D341Med (cell line): Measurements from ENCODE around the gene CYB5A.

Experiments used
- DNase-seq: peaks from one replicate; pipeline ENCODE4 v3.0.0; 2012; ENCODE audit warnings: low spot score

CYB5A gene

DNA sequence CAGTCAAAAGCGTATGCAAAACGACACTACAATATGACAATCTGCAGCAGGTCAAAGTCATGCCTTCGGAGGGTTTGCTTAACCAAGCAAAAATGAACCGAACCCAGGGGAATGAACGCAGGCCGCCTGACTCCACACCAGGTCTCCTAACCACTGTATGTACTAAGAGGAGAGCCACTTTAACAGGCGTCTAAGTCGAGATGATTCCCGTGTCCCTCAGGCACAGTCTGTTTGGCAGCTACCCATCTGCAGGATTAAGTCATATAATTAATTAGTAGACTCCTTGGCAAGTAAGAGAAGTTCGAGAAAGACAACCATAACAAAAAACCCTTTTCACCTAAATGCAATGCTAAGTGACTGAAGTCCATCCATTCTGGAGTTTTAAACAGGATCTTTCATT lies 15.2 kb downstream of the CYB5A start:
- peak; percentile 77 for DNase-seq

DNA sequence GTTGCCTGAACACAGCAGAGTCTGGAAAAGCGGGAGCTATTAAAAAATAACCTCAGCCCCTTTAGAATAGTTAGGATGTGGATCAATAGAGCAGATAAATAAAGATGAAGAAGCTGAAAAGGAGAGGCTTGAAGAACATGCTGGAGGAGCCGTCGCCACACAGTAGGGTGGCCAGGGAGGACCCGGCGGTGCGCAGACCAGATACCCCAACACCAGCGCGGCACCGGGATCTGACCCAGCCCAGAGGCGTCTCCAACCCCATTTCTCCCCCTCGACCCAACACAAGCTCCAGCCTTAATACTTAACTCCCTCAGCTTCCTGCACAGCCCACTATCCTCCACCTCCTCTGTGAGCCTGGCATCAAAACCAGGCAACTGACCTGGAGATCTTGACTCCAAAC lies 16.0 kb downstream of the CYB5A start:
- DNase-seq: no peak

- no peak for DNase-seq
Observed at GRCh38 chr18:74274700-74275099, 17.1 kb downstream of the CYB5A start.

GRCh38 chr18:74273394-74273793 lies 18.4 kb downstream of the CYB5A start:
- no peak for DNase-seq

DNA sequence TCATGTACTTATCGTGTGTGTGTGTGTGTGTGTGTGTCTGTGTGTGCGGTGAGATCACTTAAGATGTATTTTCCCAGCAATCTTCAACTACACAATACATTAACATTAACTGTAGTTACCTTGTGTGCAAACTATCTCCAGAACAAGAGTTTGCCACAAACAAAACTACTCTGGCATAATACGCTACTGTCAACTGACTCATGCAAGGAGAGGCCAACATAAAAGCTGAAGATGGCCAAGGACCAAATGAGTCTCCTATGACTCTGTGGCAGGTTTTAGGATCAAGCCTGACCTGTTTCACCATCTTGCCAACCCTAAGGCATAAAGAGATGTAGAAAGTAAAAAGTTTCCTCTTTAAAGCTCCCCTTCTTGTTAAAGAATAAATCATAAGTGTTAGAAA lies 20.1 kb downstream of the CYB5A start:
- no peak for DNase-seq

DNA sequence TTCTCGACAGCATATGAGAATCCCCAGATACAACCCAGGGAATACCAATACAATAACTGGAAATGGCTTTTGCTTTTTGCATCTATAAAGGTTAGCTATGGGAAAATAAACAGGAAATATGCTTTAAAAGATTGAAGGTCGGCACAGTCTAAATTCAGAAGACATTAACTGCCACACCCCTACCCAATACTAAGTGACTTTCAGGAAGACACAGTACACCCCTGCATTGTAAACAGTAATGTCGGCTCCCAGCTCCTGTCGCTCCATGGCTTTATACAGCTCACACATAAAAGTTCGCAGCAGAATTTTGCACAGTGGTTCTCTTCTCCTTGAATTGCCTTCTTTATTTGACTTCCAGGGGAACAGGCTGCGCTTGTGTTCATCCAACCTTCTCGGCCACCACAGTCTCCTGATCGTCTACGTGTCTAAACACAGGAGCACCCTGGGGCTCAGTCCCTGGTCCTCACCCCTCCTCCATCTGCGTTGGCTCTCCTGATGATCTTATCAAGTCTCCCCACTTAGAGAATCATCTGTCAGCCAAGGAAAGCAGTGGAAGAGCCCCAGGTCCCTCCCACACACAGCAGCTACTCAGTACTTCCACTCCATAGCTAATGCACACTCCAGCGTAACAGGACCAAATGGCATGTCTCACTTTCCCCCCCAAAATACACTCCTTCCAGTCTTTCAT lies 22.7 kb downstream of the CYB5A start:
- DNase-seq: no peak

GRCh38 chr18:74268175-74268574 lies 23.6 kb downstream of the CYB5A start:
- no peak for DNase-seq

- DNase-seq: no peak
Observed at GRCh38 chr18:74266161-74266560, 25.6 kb downstream of the CYB5A start.

DNA sequence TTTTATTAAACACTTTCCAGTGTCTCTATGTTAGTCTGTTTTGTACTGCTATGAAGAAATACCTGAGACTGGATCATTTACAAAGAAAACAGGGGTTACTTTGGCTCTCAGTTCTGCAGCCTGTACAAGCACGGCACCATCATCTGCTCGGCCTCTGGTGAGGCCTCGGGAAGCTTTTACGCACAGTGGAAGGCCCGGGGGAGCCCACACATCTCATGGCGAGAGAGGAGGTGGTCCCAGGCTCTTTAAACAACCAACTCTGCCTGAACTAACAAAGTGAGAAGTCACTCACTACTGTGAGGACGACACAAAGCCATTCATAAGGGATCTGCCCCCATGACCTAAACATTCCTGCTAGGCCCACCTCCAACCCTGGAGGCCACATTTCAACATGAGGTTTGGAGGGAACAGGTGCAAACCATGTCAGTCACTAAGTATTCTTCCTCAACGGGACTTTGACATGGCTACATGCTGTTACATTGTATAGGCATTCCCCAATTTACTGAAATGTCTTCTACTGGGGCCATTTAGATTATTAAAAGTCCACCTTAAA lies 26.1 kb downstream of the CYB5A start:
- DNase-seq: no peak

GRCh38 chr18:74264303-74265020 lies 27.3 kb downstream of the CYB5A start:
- DNase-seq: no peak

DNA sequence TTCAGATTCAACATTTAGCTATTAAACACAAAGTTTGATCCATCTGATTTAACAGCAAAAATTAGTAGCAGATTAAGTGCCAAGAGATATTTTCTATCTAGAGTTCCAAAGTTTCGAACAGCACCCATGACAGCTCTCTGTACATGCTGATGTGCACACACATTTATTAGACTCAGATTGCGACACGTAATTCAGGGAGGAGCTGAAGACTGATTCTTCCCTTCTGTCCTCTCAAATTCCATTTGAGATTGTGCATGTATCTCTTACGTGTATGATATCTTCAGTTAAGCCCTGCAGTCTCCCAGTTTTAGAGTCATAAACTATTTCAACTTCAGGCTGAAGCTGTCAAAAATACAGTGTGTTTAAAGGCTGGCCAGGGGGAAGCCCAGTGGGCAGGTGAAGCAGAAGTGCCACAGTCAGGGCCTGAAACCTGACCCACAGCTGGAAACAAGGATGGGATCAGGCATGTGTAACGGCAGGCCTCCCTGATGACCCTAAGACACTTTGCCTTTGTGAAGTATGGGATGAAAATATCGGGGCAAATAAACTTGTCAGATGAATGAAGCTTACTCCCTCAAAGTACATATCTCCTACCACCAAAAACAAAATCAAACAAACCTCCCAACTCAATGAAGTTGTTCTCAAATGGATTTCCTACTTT lies 30.6 kb downstream of the CYB5A start:
- DNase-seq: no peak

GRCh38 chr18:74259347-74259746 lies 32.4 kb downstream of the CYB5A start:
- no peak for DNase-seq

GRCh38 chr18:74257083-74257482 lies 34.7 kb downstream of the CYB5A start:
- no peak for DNase-seq

DNA sequence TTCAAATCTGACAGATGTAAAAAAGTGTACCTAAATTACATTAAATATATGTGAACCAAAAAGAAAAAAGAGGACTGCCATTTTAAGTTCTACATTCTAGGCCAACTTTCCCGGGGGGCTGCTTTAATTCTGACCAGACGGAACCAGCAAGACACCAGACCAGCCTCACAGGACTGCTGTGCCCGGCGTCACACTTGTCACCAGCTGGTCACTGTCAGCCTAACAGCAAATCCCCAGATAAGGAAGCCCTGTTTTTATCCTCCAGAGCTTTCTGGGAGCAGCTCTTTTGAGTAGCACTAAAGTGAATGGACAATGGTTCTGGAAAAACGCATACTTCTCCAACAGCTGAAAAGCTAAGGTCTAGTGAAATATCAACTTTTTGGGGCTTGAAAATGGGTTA lies 35.6 kb downstream of the CYB5A start:
- no peak for DNase-seq

- no peak for DNase-seq
Observed at GRCh38 chr18:74255131-74255616, 36.6 kb downstream of the CYB5A start.

- no peak for DNase-seq
Observed at GRCh38 chr18:74252039-74252395, 39.7 kb downstream of the CYB5A start.

DNA sequence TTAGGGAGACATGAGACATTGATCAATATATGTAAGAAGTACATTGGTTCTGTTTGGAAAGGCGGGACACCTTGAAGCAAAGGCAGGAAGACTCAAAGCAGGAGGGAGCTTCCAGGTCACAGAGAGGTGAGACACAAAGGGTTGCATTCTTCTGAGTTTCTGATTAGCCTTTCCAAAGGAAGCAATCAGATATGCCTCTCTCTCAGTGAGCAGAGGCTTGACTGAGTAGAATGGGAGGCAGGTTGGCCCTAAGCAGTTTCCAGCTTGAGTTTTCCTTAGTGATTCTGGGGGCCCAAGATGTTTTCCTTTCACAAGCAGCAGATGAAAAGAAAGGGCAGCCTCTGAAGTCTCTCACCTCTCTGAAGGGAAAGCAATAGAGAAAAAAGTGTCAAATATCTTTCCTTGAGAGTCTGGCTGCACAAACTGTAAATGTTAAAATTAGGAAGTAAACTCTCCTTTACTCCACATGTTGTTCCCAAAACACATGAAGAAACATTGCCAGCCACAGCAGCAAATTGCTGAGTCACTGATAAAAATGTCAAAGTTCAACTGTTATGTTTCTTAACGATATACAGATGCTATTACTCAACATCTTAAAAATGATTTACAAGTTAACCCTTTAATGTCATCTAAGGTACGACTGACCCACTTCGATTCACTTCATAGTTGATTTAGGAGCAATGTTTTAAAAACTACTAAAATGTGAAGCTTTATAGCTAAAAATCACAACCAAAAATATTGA lies 40.3 kb downstream of the CYB5A start:
- DNase-seq: no peak

GRCh38 chr18:74250131-74250530 lies 41.6 kb downstream of the CYB5A start:
- DNase-seq: no peak

DNA sequence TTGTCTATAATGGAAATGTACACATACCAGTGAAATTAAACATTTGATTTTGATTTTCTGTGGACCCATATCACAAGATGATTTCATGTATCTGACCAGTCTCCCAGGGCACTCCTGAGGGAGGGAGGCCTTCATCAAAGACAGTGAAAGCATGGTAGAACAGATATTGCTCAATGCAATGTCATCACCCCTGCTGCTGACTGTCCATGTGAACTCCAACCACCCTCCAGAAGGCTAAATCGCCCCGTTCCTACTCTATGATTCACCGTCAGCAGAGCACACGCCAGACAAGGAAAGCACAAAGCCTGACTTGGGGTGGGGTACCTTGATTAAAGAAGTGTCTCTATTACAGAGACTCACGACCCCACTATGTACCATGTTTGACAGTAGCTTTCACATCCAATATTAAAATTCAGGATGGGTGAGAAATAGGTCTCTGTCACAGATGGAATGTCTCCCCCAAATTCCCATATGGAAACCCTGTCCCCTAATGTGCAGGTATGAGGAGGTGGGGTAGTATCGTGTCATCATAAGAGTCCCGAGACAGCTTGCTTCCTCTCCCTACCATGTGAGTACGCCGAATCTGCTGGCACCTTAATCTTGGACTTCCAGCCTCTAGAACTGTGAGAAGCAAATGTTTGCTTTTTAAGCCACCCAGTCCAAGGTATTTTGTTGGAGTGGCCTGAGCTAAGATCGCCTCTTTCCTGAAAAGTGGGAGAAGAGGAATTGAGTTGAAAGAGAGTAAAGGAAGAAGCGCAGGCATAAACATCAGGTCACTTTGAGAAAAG lies 42.4 kb downstream of the CYB5A start:
- DNase-seq: no peak

DNA sequence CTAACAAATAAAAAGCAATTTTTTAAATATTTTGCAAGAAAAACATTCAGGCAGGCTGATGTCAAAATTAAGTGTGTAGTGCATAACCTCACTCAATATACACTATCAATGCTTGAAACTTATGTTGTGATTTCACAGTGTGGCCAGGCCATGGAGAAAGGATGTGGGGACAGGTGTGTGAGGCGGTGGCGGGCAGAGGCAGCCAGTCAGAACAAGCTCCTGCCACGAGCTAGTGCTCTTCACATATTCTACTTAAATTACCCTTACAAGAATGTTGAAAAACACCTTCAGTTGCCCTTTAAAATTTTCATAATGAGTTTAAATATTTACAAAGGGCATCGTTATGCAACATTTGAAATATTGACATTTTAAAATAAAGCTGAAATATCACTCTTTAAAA lies 43.2 kb downstream of the CYB5A start:
- DNase-seq: no peak

DNA sequence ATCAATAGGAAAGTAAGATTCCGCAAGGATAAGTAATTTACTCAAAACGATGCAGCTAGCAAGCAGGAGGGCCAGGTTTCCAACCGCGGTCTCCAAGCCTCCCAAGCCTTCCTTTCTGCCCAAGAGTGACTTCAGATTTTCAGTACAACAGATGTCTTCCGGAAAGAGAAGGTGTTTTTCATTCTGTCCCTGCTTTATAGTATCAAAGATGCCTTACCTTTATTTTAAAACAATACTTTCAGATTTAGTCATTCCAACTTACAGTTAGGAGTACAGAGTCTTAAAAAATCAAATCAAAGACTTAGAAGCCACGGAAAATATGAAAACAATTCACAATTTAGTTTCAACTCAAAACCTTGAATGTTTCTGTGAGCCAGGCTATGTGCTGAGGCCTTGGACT lies 43.6 kb downstream of the CYB5A start:
- no peak for DNase-seq
